Ascending aorta (tissue), 2 donors: ENCODE data around the gene ATAD1. TPM values are rescaled to one million over a fixed set of nuclear protein-coding genes. Genes with fewer than 3 reads are reported as not detected.

Experiments
- DNase-seq, 2 donors: peaks; one replicate each; pipeline ENCODE4 v3.0.0-alpha.2; 2019; ENCODE audit warnings: low spot score in 2 of 2
- H3K27ac ChIP-seq, 2 donors: fragments of 200-600 bp; sonication (generic); one replicate each; pipeline ENCODE4 v1.5.1; 2016 to 2017; ENCODE audit warnings: mild to moderate bottlenecking in 1 of 2
- H3K27me3 ChIP-seq: fragments of 200-600 bp; sonication (generic); one replicate; pipeline ENCODE4 v1.5.1; 2017
- H3K36me3 ChIP-seq, 2 donors: fragments of 200-600 bp; sonication (generic); one replicate each; pipeline ENCODE4 v1.5.1; 2016
- H3K4me1 ChIP-seq, 2 donors: fragments of 200-600 bp; sonication (generic); one replicate each; pipeline ENCODE4 v1.5.1; 2016 to 2017; ENCODE audit warnings: mild to moderate bottlenecking in 1 of 2
- H3K4me3 ChIP-seq, 2 donors: fragments of 200-600 bp; sonication (generic); one replicate each; pipeline ENCODE4 v1.5.1; 2016 to 2017; ENCODE audit warnings: mild to moderate bottlenecking in 1 of 2
- H3K9me3 ChIP-seq, 2 donors: fragments of 200-600 bp; sonication (generic); one replicate each; pipeline ENCODE4 v1.5.1; 2016
- intact Hi-C: fragments of 100-400 bp; cut with DNase I; formaldehyde crosslinking; loops from one replicate; pipeline ENCODE4 v1.15.1; 2023
- total RNA-seq: library from RNA; depleted of rRNA; stranded (reverse); fragments of >200 nt; gene quantifications from one replicate; pipeline ENCODE4 v1.1.0, GENCODE V29; 2016
- TF ChIP-seq, protein P1 (sequence below), 3 experiments: fragments of 200-600 bp in 2 of 3; fragments of 450-650 bp in 1 of 3; sonication (generic) in 2 of 3; IDR thresholded peaks; one replicate each; pipeline ENCODE4 v1.5.1; 2016 to 2019; ENCODE audit warnings: antibody characterized with exemption in 3 of 3, mild to moderate bottlenecking in 1 of 3, moderate library complexity in 1 of 3

Gene ATAD1
- total RNA-seq, 1 donor from 2014 or later: 22.1 TPM

DNA sequence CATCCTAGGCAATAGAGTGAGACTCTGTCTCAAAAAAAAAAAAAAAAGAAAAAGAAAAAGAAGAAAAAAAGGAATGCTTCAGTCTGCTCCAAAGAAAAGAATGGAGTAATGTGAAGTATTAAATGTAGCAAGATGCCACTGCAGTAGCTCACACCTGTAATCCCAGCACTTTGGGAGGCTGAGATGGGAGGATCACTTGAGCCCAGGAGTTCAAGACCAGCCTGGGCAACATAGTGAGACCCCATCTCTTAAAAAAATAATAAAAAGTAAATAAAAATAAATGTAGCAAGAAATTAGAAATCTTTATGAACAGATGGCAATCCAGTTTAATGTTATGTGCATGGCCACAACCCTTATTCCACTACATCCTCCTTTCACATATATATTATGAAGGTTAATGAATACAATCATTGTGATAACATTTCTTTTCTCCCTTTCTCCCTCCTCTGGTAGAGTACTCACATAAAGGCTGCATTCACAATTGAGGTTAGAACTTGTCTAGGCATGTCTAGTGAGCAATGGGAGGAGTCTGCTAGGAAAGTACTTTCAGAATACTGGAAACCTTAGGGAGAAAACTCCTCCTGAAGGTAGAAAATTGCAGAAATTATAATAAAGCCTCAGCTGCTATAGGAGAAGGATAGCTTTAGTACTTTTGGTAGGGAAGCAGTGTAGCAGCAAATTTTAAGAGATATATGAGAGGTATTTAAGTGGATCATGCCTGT is 24.9 kb upstream of the ATAD1 start:
- Histone ChIP-seq H3K4me1 (no peaks in the 10 kb centered on the region), H3K27me3 (no peaks in the 10 kb centered on the region), H3K9me3 (no peaks in the 10 kb centered on the region), H3K36me3 (no peaks in the 10 kb centered on the region), H3K27ac (no peak overlapping the region), H3K4me3 (no peak overlapping the region)
- no peak for DNase-seq
- TF ChIP-seq, protein P1, sequence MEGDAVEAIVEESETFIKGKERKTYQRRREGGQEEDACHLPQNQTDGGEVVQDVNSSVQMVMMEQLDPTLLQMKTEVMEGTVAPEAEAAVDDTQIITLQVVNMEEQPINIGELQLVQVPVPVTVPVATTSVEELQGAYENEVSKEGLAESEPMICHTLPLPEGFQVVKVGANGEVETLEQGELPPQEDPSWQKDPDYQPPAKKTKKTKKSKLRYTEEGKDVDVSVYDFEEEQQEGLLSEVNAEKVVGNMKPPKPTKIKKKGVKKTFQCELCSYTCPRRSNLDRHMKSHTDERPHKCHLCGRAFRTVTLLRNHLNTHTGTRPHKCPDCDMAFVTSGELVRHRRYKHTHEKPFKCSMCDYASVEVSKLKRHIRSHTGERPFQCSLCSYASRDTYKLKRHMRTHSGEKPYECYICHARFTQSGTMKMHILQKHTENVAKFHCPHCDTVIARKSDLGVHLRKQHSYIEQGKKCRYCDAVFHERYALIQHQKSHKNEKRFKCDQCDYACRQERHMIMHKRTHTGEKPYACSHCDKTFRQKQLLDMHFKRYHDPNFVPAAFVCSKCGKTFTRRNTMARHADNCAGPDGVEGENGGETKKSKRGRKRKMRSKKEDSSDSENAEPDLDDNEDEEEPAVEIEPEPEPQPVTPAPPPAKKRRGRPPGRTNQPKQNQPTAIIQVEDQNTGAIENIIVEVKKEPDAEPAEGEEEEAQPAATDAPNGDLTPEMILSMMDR (IDR thresholded peaks at IDR 0.05): no peak
- intact Hi-C loops: no loop called here

DNA sequence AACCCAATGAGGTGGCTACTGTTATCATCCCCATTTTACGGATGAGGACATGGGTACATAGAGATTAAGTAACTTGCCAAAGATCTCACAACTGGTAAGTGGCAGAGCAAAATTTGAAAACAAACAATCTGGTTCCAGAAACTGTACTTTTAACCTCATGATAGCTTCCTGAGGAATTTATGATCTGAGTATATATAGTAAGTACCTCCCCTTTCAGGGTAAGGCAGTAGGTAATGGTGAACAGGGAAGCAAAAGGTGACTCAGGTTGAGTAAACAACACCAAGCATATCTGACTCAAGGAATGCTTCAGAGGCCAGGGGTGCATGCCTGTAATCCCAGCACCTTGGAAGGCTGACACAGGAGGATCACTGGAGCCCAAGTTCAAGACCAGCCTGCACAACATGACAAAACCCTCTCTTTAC is 24.2 kb upstream of the ATAD1 start:
- no peak overlapping the region for H3K4me3 ChIP-seq
- H3K27me3 ChIP-seq: no peaks in the 10 kb centered on the region

DNA sequence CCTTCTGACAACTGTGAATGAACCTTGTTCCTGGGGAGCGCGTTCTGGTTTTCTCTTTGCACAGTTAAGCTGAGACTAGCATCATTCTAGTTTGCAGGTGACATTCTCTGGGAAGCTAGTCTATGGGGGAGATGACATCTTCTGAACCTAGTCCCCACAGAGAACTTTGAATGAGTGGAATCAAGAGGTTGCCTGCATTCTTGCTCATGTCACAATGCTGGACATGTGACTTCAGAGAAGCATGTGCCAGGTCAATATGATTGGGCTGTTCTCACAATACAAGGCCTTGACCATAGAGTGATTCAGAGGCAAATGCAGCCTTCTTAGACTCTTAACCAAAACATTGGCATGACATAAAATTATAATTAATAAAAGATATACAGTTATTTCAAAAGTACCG is 23.2 kb upstream of the ATAD1 start:
- no peak for DNase-seq
- Histone ChIP-seq H3K9me3 (no peaks in the 10 kb centered on the region), H3K27ac (no peak overlapping the region), H3K4me1 (no peaks in the 10 kb centered on the region), H3K4me3 (no peak overlapping the region), H3K36me3 (no peaks in the 10 kb centered on the region), H3K27me3 (no peaks in the 10 kb centered on the region)
- TF ChIP-seq, protein P1 (IDR thresholded peaks at IDR 0.05): no peak
- intact Hi-C loops: no loop called here

More for the DNA sequence above, 24.2 kb upstream of the ATAD1 start:
- Histone ChIP-seq H3K4me1 (no peaks in the 10 kb centered on the region), H3K9me3 (no peaks in the 10 kb centered on the region), H3K36me3 (no peaks in the 10 kb centered on the region), H3K27ac (no peak overlapping the region)
- TF ChIP-seq, protein P1 (IDR thresholded peaks at IDR 0.05): no peak
- intact Hi-C loops: no loop called here
- no peak for DNase-seq

DNA sequence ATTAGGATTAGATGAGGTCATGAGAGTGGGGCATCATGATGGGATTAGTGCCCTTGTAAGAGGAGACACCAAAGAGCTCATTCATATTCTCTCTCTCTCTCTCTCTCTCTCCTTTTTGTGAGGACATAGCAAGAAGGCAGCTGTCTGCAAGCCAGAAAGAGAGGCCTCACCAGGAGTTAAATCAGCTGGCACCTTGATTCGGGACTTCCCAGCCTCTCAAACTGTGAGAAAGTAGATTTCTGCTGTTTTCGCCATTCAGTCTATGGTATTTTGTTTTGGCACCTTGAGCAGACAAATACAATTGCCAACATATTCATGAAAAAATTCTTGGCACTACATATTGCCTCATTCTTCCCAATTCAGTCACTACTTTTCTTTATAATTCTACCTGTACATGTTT is 20.6 kb upstream of the ATAD1 start:
- Histone ChIP-seq H3K4me3 (no peak overlapping the region), H3K4me1 (no peaks in the 10 kb centered on the region), H3K27me3 (no peaks in the 10 kb centered on the region), H3K27ac (no peak overlapping the region), H3K9me3 (no peaks in the 10 kb centered on the region), H3K36me3 (no peaks in the 10 kb centered on the region)
- no peak for DNase-seq
- intact Hi-C loops: no loop called here
- TF ChIP-seq, protein P1 (IDR thresholded peaks at IDR 0.05): no peak

DNA sequence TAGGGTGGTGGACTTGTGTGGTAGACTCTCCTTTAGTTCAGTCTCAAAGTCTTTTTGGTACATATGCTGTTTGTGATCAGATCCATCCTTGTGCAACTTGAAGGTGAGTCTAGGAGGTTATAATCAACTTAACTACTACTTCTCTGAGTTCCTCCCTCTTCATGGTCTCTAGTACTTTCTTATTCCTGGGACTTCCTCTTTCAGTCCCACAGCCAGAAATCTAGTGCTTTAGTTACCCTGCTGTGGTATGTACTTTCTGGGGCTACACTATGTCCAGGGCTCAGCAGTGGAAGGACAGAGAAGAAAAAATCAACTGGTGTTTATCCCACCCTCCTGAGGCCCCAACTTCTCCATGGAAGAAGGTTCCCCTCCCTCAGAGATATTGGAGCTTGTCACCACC is 19.4 kb upstream of the ATAD1 start:
- no peak for DNase-seq
- H3K4me3 ChIP-seq: no peak overlapping the region
- intact Hi-C loops: no loop called here
- no peaks in the 10 kb centered on the region for H3K4me1 ChIP-seq
- TF ChIP-seq, protein P1 (IDR thresholded peaks at IDR 0.05): no peak
- H3K36me3 ChIP-seq: no peaks in the 10 kb centered on the region
- no peaks in the 10 kb centered on the region for H3K9me3 ChIP-seq
- no peaks in the 10 kb centered on the region for H3K27me3 ChIP-seq
- no peak overlapping the region for H3K27ac ChIP-seq
